ENCODE measurements around the gene NSMCE4A.
"Not testable (repeated sequence)": the region's sequence is repeated elsewhere in the genome, so short reads cannot be mapped to it uniquely, and the experiment has no call there.

Gene NSMCE4A

DNA sequence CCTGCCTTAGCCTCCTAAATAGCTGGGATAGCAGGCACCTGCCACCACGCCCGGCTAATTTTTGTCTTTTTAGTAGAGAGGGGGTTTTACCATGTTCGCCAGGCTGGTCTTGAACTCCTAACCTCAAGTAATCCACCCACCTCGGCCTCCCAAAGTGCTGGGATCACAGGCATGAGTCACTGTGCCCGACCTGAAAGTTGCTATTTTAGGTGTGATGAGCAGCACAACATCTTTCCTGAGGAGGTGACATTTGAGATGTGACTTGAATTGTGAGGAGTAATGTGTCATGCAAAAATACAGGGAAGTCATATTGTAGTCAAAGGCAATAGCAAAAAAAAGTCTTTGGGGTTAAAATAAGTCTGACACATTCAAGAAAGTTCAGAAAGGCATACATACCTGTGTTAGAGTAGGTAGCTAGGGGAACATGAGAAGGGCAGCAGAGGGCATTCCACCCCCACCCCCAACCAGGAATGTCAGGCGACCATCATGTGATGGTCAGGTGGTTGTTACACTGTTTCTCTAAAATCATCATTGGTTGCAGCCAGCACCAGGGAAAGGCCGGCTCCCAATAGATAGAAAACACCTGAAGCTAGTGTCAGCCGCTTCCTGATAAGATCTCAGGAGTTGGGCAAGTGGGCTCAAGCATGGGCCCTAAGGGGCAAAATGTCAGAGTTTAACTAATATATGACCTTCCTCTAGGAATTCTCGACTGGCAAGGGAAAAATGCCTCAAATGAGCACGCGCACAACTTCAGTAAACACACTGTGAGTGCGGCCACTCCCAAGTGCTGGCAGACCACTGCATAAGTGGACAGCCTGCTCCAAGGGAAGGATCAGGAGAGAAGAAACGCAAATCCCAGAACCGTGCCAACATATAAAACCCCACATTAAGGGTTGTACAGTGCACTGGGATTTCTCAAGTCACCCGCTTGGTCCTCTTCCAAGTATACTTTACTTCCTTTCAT lies 13.6 kb upstream of the NSMCE4A start, which contains the start of gene TACC2:
Gene TACC2, plus strand, starts transcription at position 803 of the 964 bp plus-strand sequence. CDS start 32,819 bp downstream, outside the sequence.
- no peak for DNase-seq (ENCODE audit: low spot score)

DNA sequence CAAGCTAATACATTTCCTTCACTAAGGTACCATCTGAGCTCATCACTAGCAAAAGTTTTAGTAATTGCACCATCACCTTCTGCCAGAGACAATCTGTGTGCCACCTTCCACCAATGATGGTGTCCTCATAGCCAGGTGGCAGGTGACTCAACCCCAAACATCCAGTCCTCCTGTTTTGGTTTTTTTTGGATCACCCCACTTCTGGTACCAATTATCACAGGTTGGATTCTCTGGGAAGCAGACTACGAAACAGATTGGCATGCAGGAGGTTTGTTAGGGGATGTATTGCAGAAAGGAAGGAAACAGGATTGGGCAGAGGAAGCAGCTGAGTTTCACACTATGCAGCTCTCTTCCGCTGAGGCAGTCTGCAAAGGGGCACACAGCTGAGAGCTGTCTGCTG lies 9.4 kb upstream of the NSMCE4A start:
- no peak for DNase-seq (ENCODE audit: low spot score)

DNA sequence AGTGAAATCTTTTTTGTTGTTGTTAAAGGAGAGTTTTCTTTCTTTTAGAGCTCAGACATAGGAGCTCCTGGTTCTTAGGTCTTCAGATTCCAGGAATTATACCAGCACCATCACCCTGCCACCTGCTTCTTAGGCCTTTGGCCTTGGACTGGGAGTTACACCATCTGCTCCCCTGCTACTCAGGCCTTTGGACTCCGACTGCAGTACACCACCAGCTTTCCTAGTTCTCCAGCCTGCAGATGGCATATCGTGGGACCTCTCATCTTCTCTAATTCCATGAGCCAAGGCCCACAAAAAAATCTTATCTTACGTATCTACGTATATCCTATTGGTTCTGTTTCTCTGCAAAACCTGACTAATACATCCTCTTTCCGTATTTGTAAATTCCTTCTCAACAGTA lies 8.8 kb upstream of the NSMCE4A start:
- DNase-seq (ENCODE audit: low spot score) = no peak

DNA sequence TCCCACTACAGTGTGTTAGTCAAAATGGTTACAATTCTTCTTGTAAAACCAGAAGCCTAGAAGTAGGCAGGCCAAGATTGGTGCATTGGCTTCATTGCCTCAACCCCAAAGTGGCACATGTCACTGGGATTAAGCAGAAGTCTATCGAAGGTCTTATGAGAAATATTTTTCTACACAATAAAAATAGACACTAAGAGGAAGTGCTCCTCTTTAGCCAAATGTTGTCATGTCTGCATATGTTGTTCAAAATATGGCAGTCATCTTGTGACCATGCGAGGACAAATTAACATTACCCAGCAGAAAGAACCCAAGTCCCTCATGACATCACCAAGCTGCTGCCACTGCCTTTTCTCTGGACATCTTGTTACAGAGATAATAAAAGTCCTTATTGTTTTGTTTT lies 6.3 kb upstream of the NSMCE4A start:
- DNase-seq (ENCODE audit: low spot score) = no peak

DNA sequence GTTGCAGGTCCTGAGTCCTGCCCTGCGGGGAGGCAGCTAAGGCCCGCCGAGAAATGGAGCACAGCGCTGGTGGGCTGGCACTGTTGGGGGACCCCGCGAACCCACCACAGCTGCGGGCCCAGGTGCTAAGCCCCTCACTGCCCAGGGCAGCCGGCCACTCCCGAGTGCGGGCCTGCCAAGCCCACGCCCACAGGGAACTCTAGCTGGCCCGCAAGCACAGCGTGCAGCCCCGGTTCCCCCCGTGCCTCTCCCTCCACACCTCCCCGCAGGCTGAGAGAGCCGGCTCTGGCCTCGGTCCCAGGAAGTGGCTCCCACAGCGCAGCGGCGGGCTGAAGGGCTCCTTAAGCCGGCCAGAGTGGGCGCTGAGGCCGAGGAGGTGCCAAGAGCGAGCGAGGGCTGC lies 3.5 kb upstream of the NSMCE4A start:
- DNase-seq (ENCODE audit: low spot score) = no peak

DNA sequence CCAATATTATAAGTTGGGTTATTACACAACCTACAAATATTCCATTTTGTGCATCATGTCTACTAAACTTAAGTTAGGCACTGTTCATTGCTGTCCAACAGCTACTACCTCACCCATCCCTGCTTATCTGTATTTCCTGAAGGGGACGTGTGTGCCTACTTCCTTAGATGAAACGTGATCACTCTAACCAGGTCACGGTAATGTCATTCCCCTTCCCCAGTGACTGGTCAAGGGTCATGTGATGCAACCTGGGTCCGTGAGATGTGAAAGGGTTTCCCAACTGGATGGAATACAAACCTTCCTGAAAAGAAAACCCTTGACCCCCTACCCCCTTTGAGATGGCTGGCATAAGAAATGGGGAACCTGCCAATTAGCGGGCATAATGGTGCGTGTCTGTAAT lies 1.6 kb upstream of the NSMCE4A start:
- no peak for DNase-seq (ENCODE audit: low spot score)

DNA sequence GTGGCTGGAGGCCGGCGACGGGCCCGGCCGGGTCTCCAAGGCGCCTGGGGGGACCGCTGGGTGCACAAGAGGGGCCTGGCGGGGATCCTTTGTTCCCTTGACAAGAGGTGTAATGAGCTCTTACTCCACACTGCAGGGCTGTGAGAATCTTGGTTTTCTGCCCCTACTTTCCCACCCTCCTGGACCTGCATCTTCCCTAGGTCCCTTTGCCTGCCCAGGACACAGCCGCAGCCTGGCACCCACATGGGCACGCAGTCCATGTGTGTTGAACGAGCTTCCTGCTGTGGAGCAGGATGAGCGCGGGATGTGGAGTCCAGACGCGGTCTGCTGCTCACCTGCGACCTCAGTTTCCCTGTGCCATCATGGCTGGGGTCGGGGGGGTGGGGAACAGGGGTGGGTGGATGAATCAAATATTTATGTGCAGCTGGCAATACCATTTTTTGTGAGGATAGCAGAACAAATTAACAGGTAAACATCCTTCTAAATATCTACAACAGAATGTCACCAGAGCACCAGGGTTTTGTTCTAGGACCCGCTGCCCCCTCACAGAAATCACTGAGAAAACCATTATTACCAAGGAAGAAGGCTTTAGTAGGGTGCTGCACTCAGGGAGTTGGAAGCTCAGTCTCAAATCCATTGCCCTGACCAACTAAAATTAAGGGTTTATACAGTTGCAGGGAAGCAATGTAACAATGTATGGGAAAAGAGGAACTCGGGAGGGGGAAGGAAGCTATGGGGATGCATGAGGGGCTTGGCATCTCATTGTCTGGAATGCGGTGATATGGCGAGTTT lies 474 bp upstream of the NSMCE4A start:
- DNase-seq (ENCODE audit: low spot score) = no peak

DNA sequence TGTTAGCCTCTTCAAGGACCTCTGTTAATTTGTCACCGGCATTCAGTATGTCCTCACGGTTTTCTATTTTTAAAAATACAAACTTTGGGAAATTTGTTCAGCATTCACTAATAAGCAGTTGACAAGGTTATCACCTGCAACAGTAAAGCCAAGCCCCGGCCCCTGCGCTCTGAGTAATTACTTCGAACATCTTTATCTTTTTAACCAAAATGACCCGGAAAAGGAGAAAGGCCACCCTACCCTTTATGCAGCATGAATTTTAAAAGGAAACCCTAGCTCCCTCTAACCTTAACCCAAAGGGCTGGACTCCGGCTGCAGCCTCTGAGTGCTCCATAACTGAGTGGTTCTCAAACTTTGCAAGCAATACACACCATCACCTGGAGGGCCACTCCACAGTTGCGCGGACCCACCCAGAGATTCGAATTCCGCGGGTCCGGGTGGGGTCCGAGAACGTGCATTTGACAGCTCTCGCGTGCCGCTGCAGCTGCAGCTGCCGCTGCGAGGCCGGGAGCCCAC lies 940 bp downstream of the NSMCE4A start:
- no peak for DNase-seq (ENCODE audit: low spot score)

DNA sequence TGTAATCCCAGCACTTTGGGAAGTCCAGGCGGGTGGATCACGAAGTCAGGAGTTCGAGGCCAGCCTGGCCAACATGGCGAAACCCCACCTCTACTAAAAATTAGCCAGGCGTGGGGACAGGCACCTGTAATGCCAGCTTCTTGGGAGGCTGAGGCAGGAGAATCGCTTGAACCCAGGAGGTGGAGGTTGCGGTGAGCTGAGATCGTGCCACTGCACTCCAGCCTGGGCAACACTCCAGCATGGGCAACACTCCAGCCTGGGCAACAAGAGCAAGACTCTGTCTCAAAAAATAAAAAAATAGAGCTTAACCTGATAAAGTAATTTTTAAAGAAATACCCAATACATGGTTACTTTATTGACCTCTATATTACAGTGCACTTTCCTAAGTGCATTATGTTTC lies 5.9 kb downstream of the NSMCE4A start:
- DNase-seq (ENCODE audit: low spot score) = not testable (repeated sequence)

DNA sequence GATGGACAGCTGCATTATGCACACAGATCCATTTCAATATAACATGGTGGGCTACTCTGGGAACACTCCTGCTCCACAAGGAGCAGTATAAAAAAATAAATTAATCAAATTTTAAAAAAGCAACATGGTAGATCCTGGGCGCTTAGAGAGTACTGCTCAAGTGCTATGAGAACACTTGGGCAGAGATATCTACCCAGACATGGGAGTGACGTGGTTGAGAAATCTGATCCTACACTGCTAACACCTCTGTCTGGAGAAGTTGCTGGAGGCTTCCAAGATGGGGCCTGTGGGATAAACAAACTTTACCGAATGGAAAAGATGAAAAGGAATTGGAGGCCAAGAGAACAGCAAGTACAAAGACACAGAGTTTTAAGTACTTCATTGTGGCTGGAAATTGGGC lies 9.0 kb downstream of the NSMCE4A start:
- no peak for DNase-seq (ENCODE audit: low spot score)

DNA sequence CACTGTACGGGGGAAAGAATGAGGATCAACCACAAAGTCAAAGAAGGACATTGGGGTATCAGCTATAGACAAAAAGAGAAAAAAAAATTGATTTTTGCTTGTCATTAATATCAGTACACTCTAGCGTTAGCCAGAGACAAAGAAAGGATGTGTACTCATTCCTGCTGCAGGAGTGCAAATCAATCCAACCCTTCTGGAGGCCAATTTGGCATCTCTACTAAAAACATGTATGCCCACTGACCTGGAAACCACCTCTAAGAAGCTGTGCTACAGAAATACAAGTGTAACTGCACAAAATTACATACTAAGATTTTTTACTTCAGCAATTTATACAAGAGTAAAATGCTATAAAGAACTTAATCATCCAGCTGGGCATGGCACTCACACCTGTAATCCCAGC lies 13.6 kb downstream of the NSMCE4A start:
- DNase-seq (ENCODE audit: low spot score) = no peak

DNA sequence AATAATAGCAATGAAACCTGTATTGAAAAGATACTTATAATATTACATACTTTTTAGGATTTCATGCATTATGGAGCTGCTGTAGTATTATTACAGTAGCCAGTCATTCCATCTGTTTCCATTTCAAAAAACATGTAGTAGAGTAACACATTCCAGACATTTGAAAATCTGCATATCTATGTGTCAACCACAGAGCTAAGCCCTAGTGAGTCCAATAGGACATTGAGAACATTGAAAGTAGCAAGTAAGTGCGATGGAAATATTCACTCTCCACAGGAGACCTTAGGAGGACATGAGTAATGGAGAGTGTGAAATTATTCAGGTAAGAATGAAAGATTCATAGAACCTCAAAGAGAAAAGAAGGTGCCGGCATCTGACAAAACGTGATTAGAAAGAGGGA lies 15.3 kb downstream of the NSMCE4A start:
- DNase-seq (ENCODE audit: low spot score) = no peak

DNA sequence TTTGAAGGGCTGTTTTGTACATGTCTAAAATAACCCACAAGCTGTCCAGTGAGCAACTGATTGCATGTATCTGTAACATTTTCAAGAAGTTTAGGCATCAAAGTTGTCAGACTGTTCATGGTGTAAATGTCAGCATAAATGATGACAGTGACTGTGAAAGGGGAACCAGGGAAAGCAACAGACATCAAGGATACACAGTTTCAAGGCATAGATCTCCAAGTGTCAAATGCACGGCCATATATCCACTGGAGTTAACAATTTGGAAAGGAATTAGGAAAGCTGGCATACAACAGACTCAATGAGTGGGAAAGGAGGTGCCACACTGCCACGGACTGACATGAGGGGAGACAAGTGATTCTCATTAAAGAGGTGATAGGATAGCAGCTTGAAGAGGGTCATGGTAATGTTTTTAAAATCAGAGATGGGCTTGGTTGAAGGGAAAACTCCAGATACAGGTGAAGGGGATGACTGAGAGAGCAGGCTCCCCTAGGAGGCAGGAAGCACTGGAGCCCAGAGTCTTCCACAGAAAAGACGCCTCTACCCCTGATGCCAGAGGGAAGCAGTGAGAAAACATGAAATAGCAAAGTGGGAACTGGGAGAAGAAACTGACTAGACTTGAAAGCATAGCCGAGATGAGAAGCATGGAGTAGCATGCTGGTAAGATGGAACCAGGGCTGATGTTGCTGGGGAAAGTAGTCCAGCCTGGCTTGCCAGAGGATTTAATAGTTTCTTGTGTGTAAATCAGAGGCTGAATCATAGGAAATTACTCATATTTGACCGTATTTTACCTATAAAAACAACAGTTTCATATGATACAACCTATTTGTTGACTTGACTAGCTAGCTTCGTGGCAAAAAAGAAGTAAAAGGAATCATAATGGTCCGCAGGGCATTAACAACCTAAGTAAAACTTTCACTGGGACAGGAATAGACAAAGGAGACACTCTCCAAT lies 18.6 kb downstream of the NSMCE4A start:
- DNase-seq (ENCODE audit: low spot score) = no peak

DNA sequence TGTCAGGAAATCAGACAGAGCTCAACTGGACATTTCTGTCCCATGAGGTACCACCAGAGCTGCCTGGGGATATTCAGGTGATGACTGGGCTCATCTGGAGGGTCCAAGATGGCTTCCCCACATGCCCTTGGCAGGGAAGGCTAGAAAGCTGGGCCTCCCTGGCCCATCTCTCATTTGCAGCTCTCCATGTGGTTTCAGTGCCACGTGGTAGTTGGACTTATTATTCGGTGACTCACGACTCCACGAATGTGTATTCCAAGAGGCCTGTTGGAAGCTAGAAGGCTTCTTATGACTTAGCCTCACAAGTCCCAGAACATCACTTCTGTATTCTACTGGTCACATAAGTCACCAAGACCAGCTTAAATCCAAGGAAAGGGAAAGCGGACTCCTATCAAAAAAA lies 22.8 kb downstream of the NSMCE4A start:
- no peak for DNase-seq (ENCODE audit: low spot score)

DNA sequence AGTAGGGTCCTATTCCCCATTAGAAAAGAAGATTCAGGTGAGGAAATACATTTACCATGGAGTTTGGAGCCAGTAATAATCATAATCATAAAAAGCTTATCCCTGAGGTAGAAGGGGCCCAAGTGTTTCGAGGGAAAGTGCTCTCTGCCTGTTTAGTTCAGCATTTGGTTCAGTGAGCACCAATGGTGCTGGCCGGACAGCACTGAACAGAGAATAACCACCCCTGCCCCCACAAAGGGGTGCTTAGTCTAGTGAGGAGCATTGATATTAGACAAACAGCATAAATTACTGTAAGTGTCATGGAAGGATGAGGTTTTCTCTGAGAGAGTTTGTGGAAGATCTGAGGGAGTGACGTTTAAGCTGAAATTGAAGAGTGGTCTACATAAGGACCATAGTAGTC lies 25.6 kb downstream of the NSMCE4A start:
- no peak for DNase-seq (ENCODE audit: low spot score)

DNA sequence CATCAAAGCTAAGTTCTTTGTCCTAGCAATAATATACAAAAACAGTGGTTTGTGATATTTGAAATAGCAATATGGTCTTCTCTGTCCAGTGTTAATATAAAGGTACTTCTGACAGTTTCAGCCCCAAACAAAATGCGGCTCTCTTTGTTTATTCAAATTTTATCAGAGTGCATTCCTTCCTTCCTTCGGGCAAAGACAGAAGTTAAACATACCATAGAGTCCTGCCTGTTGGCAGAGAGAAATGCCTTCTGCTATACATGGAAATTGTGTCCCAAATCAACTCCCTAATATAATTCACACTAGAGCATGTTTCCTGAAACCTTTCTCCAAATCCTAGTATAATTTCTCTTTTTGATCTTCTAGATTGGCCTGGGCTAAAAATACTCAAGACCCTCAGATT lies 26.0 kb downstream of the NSMCE4A start:
- DNase-seq (ENCODE audit: low spot score) = no peak

DNA sequence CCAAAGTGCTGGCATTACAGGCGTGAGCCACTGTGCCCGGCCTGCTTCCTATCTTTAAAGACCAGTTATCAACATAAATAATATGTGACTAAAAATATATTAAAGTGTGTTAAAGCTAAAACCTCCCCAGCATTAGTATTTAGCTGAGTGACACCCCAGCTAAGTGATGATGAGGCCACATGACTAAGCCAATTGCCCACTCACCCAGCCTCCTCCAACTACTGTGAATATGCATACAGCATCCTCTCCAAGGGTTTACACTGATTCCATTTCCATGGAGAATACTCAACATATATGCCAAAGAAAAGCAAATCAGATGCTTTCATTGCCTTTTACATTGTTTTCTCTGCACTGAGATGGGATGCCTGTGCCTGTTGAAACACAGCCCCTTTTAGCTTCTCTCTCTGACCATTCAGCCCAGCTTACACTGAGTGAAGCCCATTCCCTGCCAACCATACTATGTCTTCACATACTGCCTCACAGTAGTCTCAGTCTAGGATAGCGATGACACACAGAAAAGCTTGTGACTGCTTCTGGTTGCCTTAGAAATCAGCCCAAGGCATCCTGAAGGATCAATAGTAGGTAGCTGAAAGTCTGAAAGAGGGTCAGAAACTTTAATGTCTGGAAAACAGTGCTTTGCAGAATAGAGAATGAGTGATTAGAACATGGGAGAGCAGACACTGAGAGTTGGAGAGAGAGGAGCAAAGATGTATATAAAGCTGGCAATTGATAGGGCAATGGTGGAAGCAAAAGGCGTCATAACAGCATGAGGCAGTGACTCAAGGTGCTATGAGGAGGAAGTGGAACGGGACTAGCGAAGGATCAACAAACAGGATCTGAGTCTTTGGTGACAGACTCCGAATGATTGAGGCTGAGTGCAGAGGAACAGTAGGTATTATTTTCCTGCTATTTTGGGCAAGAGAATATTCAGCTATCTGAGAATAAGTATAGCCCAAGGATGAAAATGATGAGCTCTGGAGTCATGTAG lies 27.4 kb downstream of the NSMCE4A start:
- no peak for DNase-seq (ENCODE audit: low spot score)

DNA sequence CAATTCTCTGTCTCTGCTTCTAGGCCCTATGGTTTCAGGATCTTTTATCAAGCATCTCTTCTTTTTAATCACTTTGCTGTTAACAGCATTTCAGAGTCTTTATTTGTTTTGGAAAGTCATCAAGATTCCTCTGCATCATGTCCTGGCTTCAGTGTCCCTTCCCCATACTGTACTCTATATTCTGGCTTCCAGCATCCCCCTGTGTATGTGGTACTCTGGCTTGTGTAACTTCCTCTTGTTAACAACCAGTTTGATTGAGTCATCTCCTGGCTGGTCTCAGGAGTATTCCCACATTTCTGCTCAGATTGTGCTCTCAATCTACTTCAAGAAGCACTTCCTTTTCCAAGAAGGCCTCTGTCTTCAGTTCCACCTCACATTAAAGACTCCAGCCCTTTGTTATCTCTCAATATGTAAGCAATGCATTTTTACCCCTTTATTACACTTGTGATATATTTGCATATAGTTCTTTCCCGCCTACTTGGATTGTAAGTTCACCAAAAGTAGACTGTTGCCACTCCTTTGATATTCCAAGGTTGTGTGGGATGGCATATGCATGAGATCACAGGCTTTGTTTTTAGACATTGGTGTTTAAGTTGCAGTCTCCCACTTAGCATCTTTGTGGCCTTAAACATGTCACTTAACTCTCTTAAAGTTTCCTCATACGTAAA lies 32.1 kb downstream of the NSMCE4A start:
- DNase-seq (ENCODE audit: low spot score) = no peak

DNA sequence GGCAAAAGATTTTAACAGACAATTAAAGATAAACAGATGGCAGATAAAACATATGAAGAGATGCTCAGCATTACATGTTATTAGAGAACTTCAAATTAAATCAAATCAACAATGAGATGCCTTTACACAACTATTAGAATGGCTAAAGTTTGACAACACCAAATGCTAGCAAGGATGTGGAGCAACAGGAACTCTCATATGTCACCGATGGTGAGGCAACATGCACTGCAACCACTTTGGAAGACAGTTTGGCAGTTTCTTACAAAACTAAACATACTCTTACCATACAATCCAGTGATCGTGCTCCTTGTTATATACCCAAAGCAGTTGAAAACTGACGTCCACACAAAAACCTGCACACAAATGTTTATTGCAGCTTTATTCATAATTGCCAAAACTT lies 33.5 kb downstream of the NSMCE4A start:
- no peak for DNase-seq (ENCODE audit: low spot score)

DNA sequence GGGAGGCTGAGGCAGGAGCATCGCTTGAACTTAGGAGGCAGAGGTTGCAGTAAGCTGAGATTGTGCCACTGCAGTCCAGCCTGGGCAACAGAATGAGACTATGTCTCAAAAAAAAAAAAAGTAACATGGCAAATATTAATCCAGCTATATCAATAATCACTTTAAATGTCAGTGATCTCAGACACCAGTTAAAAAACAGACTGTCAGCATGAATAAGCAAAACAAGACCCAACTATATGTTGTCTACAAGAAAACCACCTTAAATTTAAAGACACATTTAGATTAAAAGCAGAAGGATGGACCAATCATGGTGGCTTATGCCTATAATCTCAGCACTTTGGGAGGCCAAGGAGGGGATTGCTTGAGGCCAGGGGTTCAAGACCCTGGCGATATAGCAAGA lies 38.7 kb downstream of the NSMCE4A start:
- DNase-seq (ENCODE audit: low spot score) = no peak
